Renal cortex interstitium (tissue), 11 donors: ENCODE data around the gene ITIH5. TPM values are rescaled to one million over a fixed set of nuclear protein-coding genes. Genes with fewer than 3 reads are reported as not detected.
"Not testable (repeated sequence)": the region's sequence is repeated elsewhere in the genome, so short reads cannot be mapped to it uniquely, and the experiment has no call there.

ENCODE experiments used
- DNase-seq, 11 donors: peaks; one replicate each; pipeline ENCODE4 v3.0.0-alpha.2; 2013; ENCODE audit warnings: low read depth in 9 of 11, low spot score in 4 of 11; ENCODE audit errors: extremely low read depth in 1 of 11
- polyA plus RNA-seq, 3 donors: library from polyadenylated mRNA; unstranded; fragments of 120-200 nt; gene quantifications; one replicate each; pipeline ENCODE4 v1.2.1, GENCODE V29; 2013; ENCODE audit not compliant: insufficient read length in 3 of 3

The ITIH5 gene
- polyA plus RNA-seq, 3 donors = 20.9 to 25.4 (median 24.6) TPM

GRCh38 chr10:7657079-7657478 lies 9.7 kb downstream of the ITIH5 start:
- DNase-seq = not testable (repeated sequence)

GRCh38 chr10:7651853-7652470 lies 14.8 kb downstream of the ITIH5 start:
- no peak for DNase-seq

DNA sequence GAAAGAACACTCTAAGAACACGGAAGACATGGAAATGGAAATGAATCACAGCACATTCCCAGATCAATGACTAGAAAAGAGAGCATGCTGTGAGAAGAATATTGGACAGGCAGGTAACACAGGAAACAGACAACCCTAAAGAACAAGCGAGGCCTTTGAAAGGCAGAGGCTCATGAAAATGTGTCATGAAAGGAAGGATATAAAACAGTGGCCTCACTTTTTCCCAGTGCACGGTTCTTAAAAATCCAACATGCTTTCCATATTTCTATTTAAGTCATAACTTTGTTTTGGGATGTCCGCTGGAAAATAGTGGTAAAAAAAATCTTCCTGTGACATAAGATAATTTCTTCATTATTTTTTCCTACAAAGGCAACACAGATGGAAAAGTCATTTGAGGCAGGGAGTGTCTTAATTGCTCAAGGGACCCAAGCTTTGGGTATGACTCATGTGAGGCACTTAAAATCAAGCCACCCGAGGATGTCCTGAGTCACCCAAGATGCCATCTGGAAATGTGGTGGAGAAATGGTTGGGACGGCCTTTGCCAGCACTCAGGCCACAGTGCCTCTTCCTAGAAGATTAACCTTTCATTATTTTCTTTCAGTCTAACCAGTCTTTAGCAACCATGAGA lies 17.0 kb downstream of the ITIH5 start:
- DNase-seq = no peak

- DNase-seq = no peak
Measured at GRCh38 chr10:7647062-7647664, 19.6 kb downstream of the ITIH5 start.

DNA sequence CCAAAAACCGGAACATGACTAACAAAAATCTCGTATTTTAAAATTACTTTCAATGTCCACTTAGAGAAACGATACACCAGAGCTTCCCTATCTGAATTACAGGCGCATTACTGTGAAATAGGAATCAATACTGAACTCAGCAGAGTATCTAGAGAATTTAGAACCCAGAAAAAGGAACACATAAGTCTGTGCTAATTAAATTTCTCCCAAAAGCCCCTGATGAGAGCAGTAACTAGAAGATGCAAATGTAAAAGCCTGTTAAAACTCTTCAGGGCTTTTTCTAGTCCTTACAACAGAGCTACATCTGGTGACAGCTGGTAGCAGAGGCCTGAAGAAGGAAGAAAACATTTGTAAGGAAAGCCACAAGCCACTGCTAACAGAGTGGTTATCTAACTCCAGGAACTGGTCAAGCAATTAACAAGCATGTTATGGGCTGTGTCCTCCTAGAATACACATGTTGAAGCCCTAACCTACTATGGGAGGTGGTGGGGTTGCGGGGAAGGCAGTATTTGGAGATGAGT lies 24.2 kb downstream of the ITIH5 start:
- no peak for DNase-seq

- no peak for DNase-seq
Measured at GRCh38 chr10:7635408-7636125, 31.2 kb downstream of the ITIH5 start.

DNA sequence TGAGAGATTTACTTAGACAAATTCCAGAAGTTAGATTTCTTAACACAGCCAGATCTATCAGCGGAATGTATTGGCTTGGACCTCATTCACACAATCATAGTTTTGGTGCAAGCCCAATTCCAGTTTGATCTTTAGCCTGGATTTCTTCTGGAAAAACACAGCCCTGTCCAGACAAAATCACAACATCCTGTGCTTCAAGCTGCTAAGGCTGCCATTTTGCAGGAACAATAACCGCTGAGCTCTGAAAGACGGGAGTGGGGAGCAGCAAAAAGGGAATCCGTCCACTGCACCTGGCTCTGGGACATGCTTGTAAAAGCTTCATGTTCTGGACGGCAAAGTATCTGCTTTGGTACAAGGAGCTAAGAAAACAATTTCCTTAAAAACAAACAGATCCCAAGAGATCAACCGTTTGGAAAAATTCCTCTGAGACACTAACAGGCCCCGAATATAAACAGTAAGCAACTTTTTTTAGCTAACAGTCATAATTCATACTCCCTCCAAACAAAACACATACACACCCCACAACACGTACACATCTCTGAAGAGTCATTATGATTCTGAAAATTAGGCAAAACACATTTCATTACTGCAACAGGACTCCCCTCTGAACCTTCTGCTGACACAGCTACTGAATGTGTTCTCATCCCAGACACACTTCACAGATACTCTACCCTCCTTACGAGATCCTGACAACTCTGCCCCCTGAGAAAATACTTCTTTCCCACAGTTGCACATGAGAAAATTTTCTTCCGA lies 32.4 kb downstream of the ITIH5 start:
- DNase-seq = peak in 2 of 11 donors; percentile 4 to 9

- DNase-seq = no peak
Measured at GRCh38 chr10:7626283-7626682, 40.5 kb downstream of the ITIH5 start.

- DNase-seq = no peak
Measured at GRCh38 chr10:7625836-7626235, 40.9 kb downstream of the ITIH5 start.

DNA sequence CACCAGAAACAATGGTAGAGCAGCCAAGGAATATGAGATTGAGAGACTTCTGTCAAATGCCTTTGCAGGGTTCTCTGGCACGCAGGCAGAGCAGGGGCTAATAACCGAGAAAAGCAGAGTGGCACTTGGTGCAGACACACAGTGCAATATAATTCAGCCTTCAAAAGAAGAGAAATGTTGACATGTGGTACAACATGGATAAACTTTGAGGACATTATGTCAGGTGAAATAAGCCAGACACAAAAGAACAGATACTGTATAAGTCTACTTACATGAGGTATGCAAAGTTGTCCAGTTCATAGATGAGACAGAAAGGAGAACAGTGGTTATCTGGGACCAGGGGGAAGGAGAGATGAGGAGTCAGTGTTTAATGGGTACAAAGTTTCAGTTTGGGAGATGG lies 41.8 kb downstream of the ITIH5 start:
- no peak for DNase-seq

DNA sequence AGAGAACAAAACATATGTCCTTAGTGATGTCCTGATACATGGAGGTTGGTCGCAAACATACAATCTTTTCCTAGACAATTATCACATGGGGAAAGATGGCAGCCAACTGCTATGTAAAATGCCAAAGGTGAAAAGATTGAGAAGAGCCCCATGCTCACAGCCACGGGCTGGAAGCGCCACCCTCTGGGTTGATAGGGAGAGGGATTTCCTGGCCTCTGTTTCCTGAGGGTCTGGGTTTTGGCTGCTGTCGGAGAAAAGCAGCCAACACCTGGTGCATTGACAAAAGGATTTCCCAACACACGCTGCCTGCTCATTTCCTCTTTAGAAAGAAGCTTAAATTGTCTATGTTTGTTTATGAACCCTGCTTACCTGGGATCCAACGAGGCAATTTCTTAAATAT lies 43.8 kb downstream of the ITIH5 start:
- no peak for DNase-seq

- DNase-seq = peak in 4 of 11 donors; percentile 7 to 21 (median 9)
Measured at GRCh38 chr10:7618461-7618860, 48.3 kb downstream of the ITIH5 start.

GRCh38 chr10:7611909-7612308 lies 54.9 kb downstream of the ITIH5 start:
- no peak for DNase-seq

- DNase-seq = no peak
Measured at GRCh38 chr10:7610651-7611389, 55.9 kb downstream of the ITIH5 start.

- no peak for DNase-seq
Measured at GRCh38 chr10:7610026-7610425, 56.7 kb downstream of the ITIH5 start.

GRCh38 chr10:7609556-7609955 lies 57.2 kb downstream of the ITIH5 start:
- DNase-seq = no peak

- DNase-seq = no peak
Measured at GRCh38 chr10:7608001-7608400, 58.8 kb downstream of the ITIH5 start.

- DNase-seq = no peak
Measured at GRCh38 chr10:7606951-7607404, 59.8 kb downstream of the ITIH5 start.
